Vagina (tissue), 2 donors: ENCODE data around the gene DGCR2. TPM values are rescaled to one million over a fixed set of nuclear protein-coding genes. Genes with fewer than 3 reads are reported as not detected.

Experiments
- DNase-seq, 2 donors: peaks; one replicate each; pipeline ENCODE4 v3.0.0-alpha.2; 2017; ENCODE audit errors: extremely low spot score in 2 of 2
- H3K27ac ChIP-seq: fragments of 200-600 bp; sonication (generic); one replicate; pipeline ENCODE4 v1.5.1; 2019
- H3K27me3 ChIP-seq: fragments of 200-600 bp; sonication (generic); one replicate; pipeline ENCODE4 v1.5.1; 2019
- H3K36me3 ChIP-seq, 2 donors: fragments of 200-600 bp; sonication (generic); one replicate each; pipeline ENCODE4 v1.5.1; 2017 to 2019
- H3K4me1 ChIP-seq: fragments of 200-600 bp; sonication (generic); one replicate; pipeline ENCODE4 v1.5.1; 2019
- H3K4me3 ChIP-seq, 2 donors: fragments of 200-600 bp; sonication (generic); 1 replicate in 1 of 2; 2 replicates in 1 of 2; pipeline ENCODE4 v1.5.1; 2016 to 2019
- H3K9me3 ChIP-seq: fragments of 200-600 bp; sonication (generic); one replicate; pipeline ENCODE4 v1.5.1; 2019
- POLR2A ChIP-seq, 2 donors: fragments of 450-650 bp; IDR thresholded peaks; one replicate each; pipeline ENCODE4 v1.6.1; 2017; ENCODE audit warnings: antibody characterized with exemption in 2 of 2, mild to moderate bottlenecking in 2 of 2, moderate library complexity in 2 of 2
- POLR2AphosphoS5 ChIP-seq, 2 donors: sonication (generic); formaldehyde crosslinking; IDR thresholded peaks; one replicate each; pipeline ENCODE4 v1.9.0; 2017; ENCODE audit warnings: antibody characterized with exemption in 2 of 2, mild to moderate bottlenecking in 2 of 2, low read depth in 1 of 2; ENCODE audit not compliant: insufficient read depth in 1 of 2
- intact Hi-C: fragments of 100-400 bp; cut with DNase I; formaldehyde crosslinking; loops from one replicate; pipeline ENCODE4 v1.15.1; 2023
- total RNA-seq: library from RNA; depleted of rRNA; stranded (reverse); fragments of >200 nt; gene quantifications from one replicate; pipeline ENCODE4 v1.2.3, GENCODE V29; 2016
- TF ChIP-seq, protein P1 (sequence below), 3 experiments: fragments of 450-650 bp in 2 of 3; fragments of 200-600 bp in 1 of 3; sonication (generic) in 1 of 3; IDR thresholded peaks; one replicate each; pipeline ENCODE4 v1.5.1; 2017 to 2019; ENCODE audit warnings: antibody characterized with exemption in 3 of 3, mild to moderate bottlenecking in 2 of 3, moderate library complexity in 2 of 3

Gene DGCR2
- total RNA-seq, 1 donor from 2014 or later = 66.3 TPM

DNA sequence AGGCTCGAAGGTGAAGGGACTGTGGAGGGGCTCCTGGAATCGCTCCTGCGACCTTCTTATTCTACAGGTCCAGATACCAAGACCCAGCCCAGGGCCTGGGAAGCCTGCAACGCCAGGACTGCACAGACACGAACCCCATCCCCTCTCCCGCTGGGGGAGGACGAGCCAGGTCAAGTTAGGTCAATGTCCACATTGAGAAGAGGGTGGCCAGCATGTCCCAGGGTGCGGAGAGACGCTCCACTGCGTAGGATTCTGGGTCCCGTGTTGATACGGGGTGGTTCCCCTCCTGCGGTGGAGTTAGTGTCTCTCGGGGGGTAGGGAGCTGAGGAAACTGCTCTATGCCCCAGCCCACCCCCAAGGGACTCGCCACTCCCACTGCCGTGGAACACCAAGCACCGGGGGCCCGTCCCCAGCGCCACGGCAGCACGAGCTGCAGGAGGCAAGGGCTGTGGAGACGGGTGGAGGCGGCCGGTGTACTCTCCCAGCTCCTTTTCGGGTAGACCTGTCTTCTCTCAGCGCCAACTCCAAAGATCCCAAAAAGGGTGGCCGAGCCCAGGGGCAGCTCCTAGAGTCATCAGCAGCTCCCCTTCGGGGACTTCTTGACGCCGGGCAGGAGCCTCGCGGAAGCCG is 26.3 kb upstream of the DGCR2 start:
- TF ChIP-seq POLR2AphosphoS5 (IDR thresholded peaks at IDR 0.05; ENCODE audit: insufficient read depth in 1 of 2, low read depth in 1 of 2) (no peak), POLR2A (IDR thresholded peaks at IDR 0.05) (no peak)
- TF ChIP-seq, protein P1, sequence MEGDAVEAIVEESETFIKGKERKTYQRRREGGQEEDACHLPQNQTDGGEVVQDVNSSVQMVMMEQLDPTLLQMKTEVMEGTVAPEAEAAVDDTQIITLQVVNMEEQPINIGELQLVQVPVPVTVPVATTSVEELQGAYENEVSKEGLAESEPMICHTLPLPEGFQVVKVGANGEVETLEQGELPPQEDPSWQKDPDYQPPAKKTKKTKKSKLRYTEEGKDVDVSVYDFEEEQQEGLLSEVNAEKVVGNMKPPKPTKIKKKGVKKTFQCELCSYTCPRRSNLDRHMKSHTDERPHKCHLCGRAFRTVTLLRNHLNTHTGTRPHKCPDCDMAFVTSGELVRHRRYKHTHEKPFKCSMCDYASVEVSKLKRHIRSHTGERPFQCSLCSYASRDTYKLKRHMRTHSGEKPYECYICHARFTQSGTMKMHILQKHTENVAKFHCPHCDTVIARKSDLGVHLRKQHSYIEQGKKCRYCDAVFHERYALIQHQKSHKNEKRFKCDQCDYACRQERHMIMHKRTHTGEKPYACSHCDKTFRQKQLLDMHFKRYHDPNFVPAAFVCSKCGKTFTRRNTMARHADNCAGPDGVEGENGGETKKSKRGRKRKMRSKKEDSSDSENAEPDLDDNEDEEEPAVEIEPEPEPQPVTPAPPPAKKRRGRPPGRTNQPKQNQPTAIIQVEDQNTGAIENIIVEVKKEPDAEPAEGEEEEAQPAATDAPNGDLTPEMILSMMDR (IDR thresholded peaks at IDR 0.05) = no peak
- Histone ChIP-seq H3K36me3 (no peaks in the 10 kb centered on the region), H3K4me1 (peaks cover 10% of the 10 kb centered on the region), H3K27me3 (peaks cover 8% of the 10 kb centered on the region), H3K27ac (no peak overlapping the region), H3K4me3 (no peak overlapping the region), H3K9me3 (no peaks in the 10 kb centered on the region)
- intact Hi-C loops = no loop called here
- no peak for DNase-seq

DNA sequence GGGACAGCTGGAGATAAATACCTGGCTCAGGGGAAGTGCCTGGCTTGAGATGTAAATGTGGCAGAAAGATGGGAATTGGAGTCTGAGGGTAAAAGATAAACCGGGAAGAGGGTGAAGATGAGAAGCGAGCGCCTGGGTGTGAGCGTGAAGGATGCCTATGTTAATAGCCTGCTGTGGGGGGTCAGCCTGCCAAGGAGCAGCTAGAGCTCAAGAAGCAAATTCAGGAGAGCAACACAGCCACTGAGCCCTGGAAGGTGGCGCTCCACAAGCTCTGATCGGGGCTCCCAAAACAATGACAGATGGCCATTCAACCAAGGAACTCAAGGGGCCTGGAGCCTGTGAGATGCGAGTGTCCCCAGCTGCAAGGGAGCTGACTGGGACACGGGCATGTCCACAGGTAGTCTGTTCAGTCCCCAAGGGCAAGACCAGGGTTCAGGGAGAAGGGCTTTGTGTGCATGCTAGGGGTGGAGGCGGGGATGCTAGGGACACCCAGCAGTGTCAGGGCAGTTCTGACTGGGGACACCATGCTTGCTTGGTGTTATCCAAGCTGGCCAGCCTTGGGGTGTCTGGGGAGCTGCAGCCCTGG is 25.1 kb upstream of the DGCR2 start:
- Histone ChIP-seq H3K36me3 (peaks cover 0 to 6% of the 10 kb centered on the region in 2 donors), H3K9me3 (no peaks in the 10 kb centered on the region), H3K27ac (no peak overlapping the region), H3K4me3 (no peak overlapping the region), H3K27me3 (peaks cover 8% of the 10 kb centered on the region), H3K4me1 (peaks cover 23% of the 10 kb centered on the region)
- TF ChIP-seq POLR2A (IDR thresholded peaks at IDR 0.05) (no peak), POLR2AphosphoS5 (IDR thresholded peaks at IDR 0.05; ENCODE audit: insufficient read depth in 1 of 2, low read depth in 1 of 2) (no peak)
- TF ChIP-seq, protein P1 (IDR thresholded peaks at IDR 0.05) = no peak
- no peak for DNase-seq
- intact Hi-C loops = no loop called here

DNA sequence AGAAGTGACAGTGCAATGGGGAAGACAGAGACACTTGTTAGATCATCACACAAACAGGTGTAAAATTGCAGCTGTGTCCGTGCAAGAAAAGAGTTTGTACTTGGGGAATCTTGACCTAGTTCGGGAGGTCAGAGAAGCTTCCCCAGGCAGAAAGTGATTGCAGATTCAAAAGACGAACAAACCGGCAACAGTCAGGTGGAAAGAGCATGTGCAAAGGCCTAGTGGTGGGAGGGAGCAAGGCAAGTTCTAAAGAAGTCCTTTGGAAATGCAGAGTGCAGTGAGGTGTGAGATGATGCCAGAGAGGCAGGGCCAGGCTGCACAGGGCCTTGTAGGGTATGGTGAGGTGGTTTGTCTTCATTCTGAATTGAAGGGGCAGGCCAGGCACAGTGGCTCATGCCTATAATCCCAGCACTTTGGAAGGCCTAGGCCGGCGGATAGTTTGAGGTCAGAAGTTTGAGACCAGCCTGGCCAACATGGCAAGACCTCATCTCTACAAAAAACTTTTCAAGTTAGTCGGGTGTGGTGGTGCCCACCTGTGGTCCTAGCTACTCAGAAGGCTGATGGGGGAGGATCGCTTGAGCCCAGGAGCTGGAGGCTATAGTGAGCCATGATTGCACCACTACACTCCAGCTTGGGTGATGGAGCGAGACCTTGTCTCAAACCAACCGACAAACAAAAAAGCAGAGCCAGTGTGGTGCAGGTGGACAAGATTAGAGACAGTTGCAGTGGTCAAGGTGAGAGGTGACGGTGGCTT is 24.2 kb upstream of the DGCR2 start:
- Histone ChIP-seq H3K4me3 (no peak overlapping the region), H3K36me3 (peaks cover 0 to 15% of the 10 kb centered on the region in 2 donors), H3K27ac (no peak overlapping the region), H3K9me3 (no peaks in the 10 kb centered on the region), H3K27me3 (peaks cover 8% of the 10 kb centered on the region), H3K4me1 (peaks cover 23% of the 10 kb centered on the region)
- TF ChIP-seq, protein P1 (IDR thresholded peaks at IDR 0.05) = no peak
- TF ChIP-seq POLR2AphosphoS5 (IDR thresholded peaks at IDR 0.05; ENCODE audit: insufficient read depth in 1 of 2, low read depth in 1 of 2) = no peak
- no peak for TF ChIP-seq POLR2A (IDR thresholded peaks at IDR 0.05)
- no peak for DNase-seq
- intact Hi-C loops = no loop called here

DNA sequence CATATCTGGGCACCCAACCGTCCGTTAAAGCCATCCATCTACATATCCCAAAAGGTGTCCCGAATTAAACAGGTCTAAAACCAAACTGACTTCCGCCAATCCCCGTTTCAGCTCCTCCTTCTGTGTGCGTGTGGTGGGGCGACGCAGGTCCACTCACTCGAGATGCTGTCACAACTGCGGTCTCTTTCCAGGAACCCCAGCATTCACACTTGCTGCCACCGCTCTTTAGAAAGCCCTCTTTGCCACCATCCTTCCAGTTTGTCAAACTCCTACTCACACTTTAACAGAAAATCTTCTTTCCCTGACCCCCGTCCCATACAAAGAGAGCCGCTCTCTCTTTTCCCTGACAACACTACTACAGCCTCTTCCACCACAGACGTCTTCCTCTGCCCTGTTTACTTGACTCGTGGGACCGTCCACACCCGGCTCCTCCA is 21.8 kb upstream of the DGCR2 start:
- Histone ChIP-seq H3K27ac (peak overlapping the region; percentile 58), H3K4me3 (peak overlapping the region; percentile 70 to 98), H3K27me3 (no peaks in the 10 kb centered on the region), H3K9me3 (no peaks in the 10 kb centered on the region), H3K4me1 (peaks cover 19% of the 10 kb centered on the region), H3K36me3 (peaks cover 0 to 38% of the 10 kb centered on the region in 2 donors)
- no peak for TF ChIP-seq POLR2A (IDR thresholded peaks at IDR 0.05)
- no peak for TF ChIP-seq POLR2AphosphoS5 (IDR thresholded peaks at IDR 0.05; ENCODE audit: insufficient read depth in 1 of 2, low read depth in 1 of 2)
- TF ChIP-seq, protein P1 (IDR thresholded peaks at IDR 0.05) = no peak
- DNase-seq = no peak
- intact Hi-C loops = no loop called here
